ENCODE data around the gene WNT5A.

WNT5A gene

DNA sequence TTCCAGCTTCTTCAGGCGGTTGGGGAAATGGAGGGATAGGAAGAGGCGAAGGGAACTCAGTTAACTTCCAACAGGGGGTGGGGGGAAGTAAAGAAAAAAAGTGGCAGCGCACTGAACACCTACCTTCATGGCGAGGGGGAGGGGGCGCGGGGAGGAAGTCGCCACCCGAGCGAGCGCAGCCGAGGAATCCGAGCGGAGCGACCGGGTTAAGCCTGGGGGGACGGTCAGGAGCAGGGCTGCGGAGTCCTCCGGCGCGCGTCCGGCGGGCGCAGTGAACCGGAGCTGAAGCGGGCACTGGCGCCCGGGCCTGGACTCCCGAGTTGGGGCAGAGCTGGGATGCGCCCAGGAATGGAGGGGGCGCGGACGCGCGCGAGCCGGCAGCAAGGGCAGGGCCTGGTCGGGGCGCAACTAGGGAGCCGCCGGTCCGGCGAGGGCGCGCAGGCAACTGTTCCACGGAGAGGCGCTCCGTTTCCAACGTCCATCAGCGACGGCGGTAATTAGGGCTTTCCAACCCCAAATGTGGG lies at the start of gene WNT5A:
Gene WNT5A, minus strand, starts transcription at position 450 of the 524 bp plus-strand sequence. Its CDS starts 321 bp downstream, at position 129.
- H3K4me3 ChIP-seq (ENCODE audit: low read depth, low read length) = peak within 1 kb of the TSS; percentile 83
- in situ Hi-C loops (cut with HindIII; ENCODE audit: low sequenced_read_pairs) = loop anchor here (5.0 to 25.0 kb wide), 5 partner anchors 230 to 1050 kb away; no protein-coding TSS in a partner anchor
- no peak for DNase-seq (ENCODE audit: low read depth)
- TF ChIP-seq, protein P1, sequence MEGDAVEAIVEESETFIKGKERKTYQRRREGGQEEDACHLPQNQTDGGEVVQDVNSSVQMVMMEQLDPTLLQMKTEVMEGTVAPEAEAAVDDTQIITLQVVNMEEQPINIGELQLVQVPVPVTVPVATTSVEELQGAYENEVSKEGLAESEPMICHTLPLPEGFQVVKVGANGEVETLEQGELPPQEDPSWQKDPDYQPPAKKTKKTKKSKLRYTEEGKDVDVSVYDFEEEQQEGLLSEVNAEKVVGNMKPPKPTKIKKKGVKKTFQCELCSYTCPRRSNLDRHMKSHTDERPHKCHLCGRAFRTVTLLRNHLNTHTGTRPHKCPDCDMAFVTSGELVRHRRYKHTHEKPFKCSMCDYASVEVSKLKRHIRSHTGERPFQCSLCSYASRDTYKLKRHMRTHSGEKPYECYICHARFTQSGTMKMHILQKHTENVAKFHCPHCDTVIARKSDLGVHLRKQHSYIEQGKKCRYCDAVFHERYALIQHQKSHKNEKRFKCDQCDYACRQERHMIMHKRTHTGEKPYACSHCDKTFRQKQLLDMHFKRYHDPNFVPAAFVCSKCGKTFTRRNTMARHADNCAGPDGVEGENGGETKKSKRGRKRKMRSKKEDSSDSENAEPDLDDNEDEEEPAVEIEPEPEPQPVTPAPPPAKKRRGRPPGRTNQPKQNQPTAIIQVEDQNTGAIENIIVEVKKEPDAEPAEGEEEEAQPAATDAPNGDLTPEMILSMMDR (IDR thresholded peaks at IDR 0.05; ENCODE audit: low read depth, low read length, missing control alignments) = no peak

DNA sequence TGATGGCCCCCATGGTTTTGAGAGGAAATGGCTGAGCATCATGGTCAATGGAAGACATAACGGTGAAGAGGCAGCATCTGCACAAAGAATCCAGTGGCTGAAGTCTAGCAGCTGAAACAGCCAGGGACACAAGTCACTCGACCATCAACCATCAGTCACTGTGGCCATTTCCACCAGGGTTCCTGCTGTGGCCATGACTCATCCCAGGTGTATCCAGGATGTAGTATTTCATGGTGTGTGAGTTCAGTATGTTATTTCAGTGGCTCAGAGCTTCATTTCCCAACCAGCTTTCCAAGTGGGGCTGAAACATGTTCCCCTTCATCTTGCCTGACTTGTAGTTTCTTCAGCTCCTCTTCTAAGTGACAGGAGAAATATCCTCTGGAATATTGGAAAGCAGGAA lies 47.8 kb upstream of the WNT5A start:
- TF ChIP-seq, protein P1 (IDR thresholded peaks at IDR 0.05; ENCODE audit: low read depth, low read length, missing control alignments) = no peak
- in situ Hi-C loops (cut with HindIII; ENCODE audit: low sequenced_read_pairs) = no loop called here
- H3K4me3 ChIP-seq (ENCODE audit: low read depth, low read length) = no peak overlapping the region
- no peak for DNase-seq (ENCODE audit: low read depth)

DNA sequence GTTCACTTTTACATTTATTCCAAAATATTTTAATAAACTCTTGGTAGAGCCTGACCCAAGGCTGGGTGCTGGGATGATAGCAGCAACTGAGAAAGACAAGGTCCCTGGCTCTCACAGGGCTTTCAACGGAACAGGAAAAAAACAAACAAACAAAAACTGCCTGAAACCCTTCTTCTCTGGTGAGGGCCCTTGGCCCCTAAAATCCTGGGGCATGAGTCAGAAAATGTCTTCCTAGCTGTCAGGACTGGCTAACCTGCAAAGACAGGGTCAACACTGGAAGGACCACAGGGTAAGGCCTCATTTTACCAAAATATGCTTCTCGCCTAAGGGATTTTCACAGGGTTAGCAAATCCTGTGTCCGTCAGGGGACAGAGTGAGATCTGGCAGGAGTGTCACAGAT lies 45.7 kb upstream of the WNT5A start:
- TF ChIP-seq, protein P1 (IDR thresholded peaks at IDR 0.05; ENCODE audit: low read depth, low read length, missing control alignments) = no peak
- in situ Hi-C loops (cut with HindIII; ENCODE audit: low sequenced_read_pairs) = no loop called here
- H3K4me3 ChIP-seq (ENCODE audit: low read depth, low read length) = no peak overlapping the region
- DNase-seq (ENCODE audit: low read depth) = no peak

DNA sequence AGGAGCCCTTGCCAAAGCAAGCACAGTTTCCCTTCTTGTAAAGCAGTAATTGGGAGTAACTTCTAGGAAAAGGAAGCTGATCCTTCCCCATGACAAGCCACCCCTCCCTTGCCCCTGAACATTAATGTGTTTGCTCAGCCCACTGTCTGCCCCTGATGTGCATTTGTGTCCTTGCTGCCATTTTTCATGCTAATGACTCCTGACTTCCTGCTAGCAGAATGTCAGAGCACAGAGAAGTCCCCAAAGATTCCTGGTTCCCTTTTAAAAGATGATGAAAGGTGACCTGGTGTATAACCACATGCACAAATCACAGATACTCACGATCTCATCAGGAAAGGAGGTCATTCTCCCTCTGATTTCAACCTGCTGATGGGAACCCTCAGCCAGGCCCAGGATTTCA lies 44.2 kb upstream of the WNT5A start:
- TF ChIP-seq, protein P1 (IDR thresholded peaks at IDR 0.05; ENCODE audit: low read depth, low read length, missing control alignments) = no peak
- no peak for DNase-seq (ENCODE audit: low read depth)
- H3K4me3 ChIP-seq (ENCODE audit: low read depth, low read length) = no peak overlapping the region
- in situ Hi-C loops (cut with HindIII; ENCODE audit: low sequenced_read_pairs) = no loop called here

DNA sequence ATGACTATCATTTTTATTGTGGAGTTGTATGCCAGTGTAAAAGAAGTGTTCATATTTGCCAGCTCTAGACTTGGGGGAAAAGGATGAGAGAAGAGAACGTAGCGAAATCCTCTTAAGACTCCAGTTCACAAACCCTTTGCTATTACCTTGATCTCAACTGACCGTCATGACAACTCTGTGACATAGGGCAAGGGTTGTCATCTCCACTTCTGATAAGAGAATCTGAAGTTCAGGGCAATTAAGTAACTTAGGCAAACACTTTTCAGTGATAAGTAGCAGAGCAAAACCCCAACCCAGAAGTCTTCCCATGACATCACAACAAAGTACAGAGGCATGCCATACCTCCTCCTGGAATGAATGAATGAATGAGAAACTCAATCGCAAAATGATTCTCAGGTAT lies 40.3 kb upstream of the WNT5A start:
- TF ChIP-seq, protein P1 (IDR thresholded peaks at IDR 0.05; ENCODE audit: low read depth, low read length, missing control alignments) = no peak
- H3K4me3 ChIP-seq (ENCODE audit: low read depth, low read length) = no peak overlapping the region
- no peak for DNase-seq (ENCODE audit: low read depth)
- in situ Hi-C loops (cut with HindIII; ENCODE audit: low sequenced_read_pairs) = no loop called here

DNA sequence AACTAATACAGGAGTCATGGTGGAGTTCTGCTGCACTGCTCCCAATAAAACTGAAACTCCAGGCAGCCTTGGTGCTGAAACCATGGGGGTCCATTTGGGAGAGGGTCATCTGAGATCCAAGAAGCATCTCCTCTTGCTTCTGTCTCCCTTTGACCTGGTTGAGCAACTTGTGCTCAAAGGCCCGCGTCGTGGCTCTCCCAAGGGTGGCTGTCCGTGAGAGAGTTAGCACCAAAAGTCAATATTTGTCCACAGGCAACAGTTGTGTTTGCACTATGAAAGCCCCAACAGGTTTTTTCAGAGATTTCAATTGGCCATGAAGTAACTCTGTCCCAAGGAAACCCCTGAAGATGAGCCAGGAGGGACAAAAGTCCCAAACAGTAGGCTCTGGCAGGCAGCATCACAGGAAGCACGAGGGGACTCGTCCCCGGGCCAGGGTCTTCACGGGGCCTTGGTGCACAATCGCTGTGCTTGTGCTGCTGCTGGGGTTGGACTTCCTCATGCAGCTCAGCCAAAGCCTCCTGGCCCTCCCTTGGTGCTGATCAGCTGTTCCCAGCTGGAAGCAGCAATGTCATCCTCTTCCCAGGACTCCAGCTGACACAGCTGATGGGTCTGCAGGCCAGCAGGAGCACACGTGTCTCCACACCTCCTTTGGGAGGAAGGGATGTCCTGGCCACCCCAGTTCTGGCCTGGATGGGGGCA lies 39.4 kb upstream of the WNT5A start:
- H3K4me3 ChIP-seq (ENCODE audit: low read depth, low read length) = no peak overlapping the region
- TF ChIP-seq, protein P1 (IDR thresholded peaks at IDR 0.05; ENCODE audit: low read depth, low read length, missing control alignments) = no peak
- in situ Hi-C loops (cut with HindIII; ENCODE audit: low sequenced_read_pairs) = no loop called here

More for the DNA sequence above, 39.4 kb upstream of the WNT5A start:
- DNase-seq (ENCODE audit: low read depth) = no peak
